GM19397 (cell line): ENCODE results near the gene TMEM14C.
A peak's percentile ranks its signal among the peaks of the same experiment; 100 is the strongest.
"Not testable (repeated sequence)": the region's sequence is repeated elsewhere in the genome, so short reads cannot be mapped to it uniquely, and the experiment has no call there.

Experiments
- ATAC-seq: cut with Tn5 transposase; IDR thresholded peaks from one replicate; pipeline ENCODE4 v1.9.1; 2021; ENCODE audit warnings: mild to moderate bottlenecking, moderate library complexity; ENCODE audit not compliant: unreplicated experiment

Gene TMEM14C

DNA sequence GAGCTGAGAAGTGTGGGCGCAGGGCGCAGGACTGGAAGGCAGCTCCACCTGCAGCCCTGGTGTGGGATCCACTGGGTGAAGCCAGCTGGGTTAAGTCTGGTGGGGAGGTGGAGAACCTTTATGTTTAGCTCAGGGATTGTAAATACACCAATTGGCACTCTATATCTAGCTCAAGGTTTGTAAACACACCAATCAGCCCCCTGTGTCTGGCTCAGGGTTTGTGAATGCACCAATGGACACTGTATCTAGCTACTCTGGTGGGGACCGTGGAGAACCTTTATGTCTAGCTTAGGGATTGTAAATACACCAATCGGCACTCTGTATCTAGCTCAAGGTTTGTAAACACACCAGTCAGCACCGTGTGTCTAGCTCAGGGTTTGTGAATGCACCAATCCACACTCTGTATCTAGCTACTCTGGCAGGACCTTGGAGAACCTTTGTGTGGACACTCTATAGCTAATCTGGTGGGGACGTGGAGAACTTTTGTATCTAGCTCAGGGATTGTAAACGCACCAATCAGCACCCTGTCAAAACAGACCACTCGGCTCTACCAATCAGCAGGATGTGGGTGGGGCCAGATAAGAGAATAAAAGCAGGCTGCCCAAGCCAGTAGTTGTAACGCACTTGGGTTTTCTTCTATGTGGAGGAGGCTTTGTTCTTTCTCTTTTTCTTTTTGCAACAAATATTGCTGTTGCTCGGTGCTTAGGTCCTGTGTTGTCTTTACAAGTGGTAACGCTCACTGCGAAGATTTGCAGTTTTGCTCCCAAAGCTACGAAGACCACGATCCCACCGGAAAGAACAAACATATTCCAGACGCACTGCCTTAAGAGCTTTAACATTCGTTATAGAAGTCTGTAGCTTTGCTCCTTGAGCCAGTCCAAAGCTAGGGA lies 1.7 kb upstream of the TMEM14C start:
- not testable (repeated sequence) for ATAC-seq

DNA sequence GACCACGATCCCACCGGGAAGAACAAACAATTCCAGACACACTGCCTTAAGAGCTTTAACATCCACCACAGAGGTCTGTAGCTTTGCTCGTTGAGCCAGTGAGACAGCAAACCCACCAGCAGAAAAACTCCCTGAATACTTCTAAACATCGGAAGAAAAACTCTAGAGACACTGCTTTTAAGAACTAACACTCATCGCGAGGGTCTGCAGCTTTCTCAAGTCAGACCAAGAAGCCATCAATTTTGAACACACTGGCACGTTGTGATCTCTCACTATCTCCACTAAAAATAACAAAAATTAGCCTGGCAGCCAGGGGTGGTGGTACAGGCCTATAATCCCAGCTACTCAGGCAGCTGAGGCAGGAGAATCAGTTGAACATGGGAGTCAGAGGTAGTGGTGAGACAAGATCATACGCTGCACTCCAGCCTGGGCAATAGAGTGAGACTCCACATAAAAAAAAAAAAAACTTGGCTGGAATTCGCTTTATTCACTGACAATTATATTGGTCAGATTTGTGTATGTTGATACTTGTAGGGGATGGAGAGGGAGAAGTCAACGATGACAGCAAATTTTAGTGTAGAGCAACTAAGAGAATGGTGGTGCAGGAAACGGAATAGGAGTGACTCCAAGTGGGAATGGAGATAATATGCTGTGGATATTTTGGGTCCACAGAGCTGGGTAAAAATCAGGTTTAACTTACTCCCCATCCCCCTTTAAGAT lies 860 bp upstream of the TMEM14C start:
- ATAC-seq, result no peak

- no peak for ATAC-seq
Observed at GRCh38 chr6:10722570-10722819, 375 bp upstream of the TMEM14C start.

DNA sequence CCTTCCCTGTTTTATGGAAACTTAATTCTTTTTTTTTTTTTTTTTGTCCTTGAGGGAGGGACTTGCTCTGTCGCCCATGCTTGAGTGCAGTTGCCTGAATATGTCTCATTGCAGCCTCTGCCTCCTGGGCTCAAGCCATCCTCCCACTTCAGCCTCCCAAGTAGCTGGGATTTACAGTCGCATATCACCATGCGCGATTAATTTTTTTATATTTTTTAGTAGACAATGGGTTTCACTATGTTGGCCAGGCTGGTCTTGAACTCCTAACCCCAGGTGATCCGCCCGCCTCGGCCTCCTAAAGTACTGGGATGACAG lies 654 bp downstream of the TMEM14C start:
- no peak for ATAC-seq

DNA sequence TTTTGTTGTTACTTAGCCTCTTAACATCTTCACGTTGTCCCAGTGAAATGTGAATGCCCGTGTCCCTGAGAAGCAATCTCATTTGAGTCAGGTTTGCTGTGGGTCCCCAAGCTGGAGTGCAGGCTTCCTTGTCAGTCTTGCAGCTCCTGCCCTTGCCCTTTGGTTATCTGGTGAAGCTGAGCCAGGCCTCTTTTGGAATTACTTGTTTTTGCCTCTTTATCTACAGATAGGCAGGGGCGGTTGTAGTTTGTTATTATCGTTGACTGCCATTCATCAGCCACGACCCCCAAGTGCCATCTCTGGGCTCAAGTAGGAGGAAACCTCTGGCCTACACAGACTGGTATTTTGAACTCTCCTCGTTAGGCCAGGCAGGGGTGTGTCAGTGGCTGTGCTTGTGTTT lies 2.2 kb downstream of the TMEM14C start:
- ATAC-seq, result no peak

DNA sequence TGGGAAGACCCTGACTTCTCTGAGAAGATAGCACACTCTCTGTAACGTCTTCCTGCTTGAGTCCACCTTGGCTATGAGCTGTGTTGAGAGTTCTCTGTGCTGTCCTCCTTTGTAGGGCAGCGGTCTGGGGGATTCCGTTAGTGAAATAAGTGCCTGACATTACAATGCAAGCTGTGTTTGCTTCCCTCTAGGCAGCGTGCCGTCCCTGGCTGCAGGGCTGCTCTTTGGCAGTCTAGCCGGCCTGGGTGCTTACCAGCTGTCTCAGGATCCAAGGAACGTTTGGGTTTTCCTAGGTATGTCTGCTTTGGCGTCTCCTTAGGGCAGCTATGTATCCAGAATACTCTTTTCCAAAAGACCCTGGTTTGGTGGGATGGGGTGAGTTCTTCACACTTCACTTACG lies 2.8 kb downstream of the TMEM14C start:
- no peak for ATAC-seq

GRCh38 chr6:10730254-10730653 lies 7.4 kb downstream of the TMEM14C start:
- no peak for ATAC-seq

DNA sequence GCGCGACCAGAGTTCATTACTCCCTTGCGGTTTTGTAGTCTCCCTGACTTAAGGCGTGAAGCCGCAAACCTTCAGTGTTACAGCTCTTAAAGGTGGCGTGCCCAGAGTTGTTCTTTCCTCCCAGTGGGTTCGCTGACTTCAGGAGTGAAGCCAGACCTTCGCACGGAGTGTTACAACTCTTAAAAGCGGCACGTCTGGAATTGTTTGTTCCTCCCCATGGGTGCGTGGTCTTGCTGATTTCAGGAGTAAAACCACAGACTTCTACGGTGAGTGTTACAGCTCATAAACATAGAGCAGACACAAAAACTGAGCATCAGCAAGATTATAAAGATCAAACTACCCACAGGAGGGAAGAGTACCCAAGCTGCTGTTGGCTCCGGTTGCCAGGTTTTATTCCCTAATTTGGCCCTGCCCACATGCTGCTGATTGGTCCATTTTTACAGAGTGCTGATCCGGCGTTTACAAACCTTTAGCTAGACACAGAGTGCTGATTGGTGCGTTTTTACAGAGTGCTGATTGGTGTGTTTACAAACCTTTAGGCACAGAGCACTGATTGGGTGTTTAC lies 10.4 kb downstream of the TMEM14C start:
- ATAC-seq, result no peak

- no peak for ATAC-seq
Observed at GRCh38 chr6:10733863-10734262, 11.0 kb downstream of the TMEM14C start.

DNA sequence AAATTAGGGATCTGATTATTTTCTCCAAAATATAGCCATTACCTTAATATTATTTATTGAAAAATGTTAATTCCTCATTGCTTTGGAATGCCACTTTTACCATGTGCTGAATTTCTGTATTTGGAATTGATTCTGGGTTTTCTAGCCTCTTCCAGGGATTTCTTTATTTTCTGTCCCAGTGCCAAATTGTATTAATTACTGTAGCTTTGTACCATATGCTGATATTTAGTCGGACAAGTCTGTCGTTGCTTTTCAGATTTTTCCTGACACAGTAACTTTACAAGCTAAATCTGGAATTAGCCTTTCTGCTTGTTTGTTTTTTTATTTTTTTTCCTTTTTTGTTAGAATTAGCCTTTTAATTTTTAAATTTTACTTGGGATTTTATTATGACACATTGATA lies 13.9 kb downstream of the TMEM14C start:
- no peak for ATAC-seq

GRCh38 chr6:10740061-10740460 lies 17.2 kb downstream of the TMEM14C start:
- no peak for ATAC-seq

- ATAC-seq, result not testable (repeated sequence)
Observed at GRCh38 chr6:10741643-10742042, 18.8 kb downstream of the TMEM14C start.

DNA sequence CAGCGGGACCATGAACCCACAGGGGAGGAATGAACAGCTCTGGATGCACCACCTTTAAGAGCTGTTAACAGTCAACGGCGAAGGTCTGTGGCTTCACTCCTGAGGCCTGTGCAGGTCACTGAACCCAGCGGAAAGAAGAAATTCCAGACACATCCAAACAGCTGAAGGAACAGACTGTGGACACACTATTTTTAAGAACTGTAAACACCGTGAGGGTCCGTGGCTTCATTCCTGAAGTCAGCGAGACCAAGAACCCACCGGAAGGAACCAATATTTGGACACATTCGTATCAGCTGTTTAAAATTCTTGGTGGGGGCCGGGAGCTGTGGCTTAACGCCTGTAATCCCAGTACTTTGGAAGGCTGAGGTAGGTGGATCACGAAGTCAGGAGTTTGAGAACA lies 19.4 kb downstream of the TMEM14C start:
- no peak for ATAC-seq

- no peak for ATAC-seq
Observed at GRCh38 chr6:10743515-10743914, 20.6 kb downstream of the TMEM14C start.

DNA sequence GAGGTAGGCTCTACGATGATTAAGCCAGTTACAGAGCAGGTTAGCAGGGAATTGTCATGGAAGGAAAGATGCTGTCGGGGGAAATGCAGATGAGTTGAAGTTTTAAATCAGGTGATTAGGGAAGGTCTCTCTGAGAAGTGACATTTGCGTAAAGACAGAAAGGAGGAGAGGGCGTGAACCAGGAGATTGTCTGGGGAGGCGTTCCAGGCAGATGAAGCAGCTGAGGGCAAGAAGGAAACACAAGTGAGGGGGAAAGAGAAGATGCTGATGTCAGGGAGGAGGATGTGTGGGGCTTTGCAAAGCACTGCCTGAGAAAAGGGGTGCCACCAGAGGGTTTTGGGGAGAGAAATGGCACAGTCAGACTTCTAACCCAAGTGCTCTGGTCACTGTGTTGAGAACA lies 22.2 kb downstream of the TMEM14C start:
- no peak for ATAC-seq

- ATAC-seq, result no peak
Observed at GRCh38 chr6:10746915-10747250, 24.0 kb downstream of the TMEM14C start.

DNA sequence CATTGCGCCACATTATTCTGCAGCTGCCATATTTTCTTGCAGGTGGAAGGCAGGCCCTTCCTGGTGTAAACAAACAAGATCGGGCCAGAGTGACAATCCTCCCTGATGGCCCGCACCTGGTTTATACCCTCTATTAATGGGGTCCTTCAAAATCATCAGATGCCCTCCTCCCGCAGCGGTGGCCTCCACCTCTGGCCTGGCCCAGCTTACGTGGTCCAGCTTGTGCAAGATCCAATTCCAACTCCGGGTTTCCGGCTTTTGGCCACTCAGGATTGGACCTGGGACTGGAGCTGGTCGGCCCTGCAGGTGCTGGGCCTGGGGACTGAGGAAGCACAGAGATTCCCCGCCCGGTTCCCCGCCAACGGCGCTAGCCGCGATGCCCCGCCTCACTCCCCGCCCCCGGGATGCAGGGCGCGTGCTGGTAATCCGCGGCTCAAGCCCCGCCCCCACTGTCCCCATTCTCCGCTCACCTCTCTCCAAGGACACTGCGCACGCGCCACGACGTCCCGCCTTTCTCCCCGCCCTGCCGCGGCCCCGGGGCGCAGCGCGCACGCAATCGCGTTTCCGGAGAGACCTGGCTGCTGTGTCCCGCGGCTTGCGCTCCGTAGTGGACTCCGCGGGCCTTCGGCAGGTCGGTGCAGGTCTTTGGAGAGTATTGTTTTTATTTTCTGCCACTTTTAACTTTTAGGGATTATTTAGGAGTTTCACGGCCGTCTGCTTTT lies 24.5 kb downstream of the TMEM14C start, which contains the start of gene TMEM14B:
Gene TMEM14B, plus strand, starts transcription at position 555 of the 722 bp plus-strand sequence. CDS start 1,441 bp downstream, outside the sequence.
- ATAC-seq, result peak; percentile 96

- ATAC-seq, result no peak
Observed at GRCh38 chr6:10749734-10750133, 26.9 kb downstream of the TMEM14C start.

DNA sequence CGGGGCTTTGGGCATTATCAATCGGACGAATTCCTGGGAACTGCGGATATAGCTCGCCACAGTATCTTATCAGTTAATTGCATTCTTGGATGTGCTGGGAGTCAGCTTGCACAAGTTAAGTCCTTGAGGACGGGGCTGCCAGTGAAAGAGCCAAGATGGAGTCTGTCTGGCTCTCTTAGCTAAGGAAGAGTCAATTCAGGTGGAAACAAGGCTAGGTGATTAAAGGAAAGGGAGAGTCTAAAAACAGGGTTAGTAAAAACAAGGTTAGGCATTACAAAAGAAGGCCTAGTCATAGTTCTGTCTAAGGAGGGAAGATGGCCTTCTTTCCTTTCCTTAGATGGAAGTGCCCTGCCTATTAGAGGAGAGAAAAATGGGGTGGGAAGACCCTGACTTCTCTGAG lies 27.7 kb downstream of the TMEM14C start:
- not testable (repeated sequence) for ATAC-seq

GRCh38 chr6:10751757-10752156 lies 28.9 kb downstream of the TMEM14C start:
- ATAC-seq, result not testable (repeated sequence)

DNA sequence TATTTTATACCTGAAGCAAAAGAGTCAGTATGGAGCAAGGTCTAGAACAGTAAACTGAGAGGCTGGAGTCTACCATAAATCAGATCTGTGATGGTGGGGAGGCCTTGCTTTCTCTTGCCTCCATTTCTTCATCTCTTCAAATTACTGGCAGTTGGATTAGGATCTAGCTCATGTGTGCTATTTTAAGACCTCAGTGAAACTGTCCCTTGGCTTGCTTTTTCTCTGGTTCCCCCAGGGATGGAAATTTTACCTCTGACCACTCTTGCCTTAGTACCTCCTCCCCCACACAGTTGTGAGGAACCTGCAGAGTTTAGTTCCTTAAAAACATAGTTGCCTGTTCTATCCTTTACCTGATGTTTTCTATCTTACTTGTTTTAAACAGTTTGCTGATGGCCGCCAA lies 33.2 kb downstream of the TMEM14C start:
- no peak for ATAC-seq
